ENCODE measurements around the gene PDE6H.
A peak's percentile ranks its signal among the peaks of the same experiment; 100 is the strongest.

The PDE6H gene

DNA sequence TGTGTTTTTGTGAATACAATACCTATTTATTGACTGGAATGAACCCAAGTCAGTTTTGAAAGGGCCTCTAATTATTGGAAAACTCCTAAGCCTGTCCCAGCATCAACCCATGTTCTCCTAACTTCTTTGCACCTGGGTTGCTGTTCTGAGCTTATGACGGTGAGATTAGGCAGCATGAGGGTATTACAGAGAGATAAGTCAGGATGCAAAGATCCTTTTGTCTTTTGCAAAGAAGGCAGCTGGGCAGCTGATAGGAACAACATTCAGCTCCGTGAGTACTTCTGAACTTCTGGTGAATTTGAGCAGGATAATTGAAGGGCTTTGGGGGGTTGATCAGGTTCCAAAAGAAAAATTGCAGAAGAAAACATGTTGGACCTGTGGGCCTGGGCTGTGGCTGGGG, at the start of gene PDE6H:
Gene PDE6H (plus strand): TSS at position 227 of the 400 bp plus-strand sequence. CDS start 4,971 bp downstream, outside the sequence.
- ATAC-seq (no peak), DNase-seq (ENCODE audit: low spot score in 2 of 2) (no peak)
- Mint-ChIP-seq H3K4me3 (no peak within 1 kb of the TSS), H3K36me3 (no peaks in the 10 kb centered on the region), H3K4me1 (peaks cover 9% of the 10 kb centered on the region), H3K27ac (no peak within 1 kb of the TSS), H3K9me3 (no peaks in the 10 kb centered on the region)

DNA sequence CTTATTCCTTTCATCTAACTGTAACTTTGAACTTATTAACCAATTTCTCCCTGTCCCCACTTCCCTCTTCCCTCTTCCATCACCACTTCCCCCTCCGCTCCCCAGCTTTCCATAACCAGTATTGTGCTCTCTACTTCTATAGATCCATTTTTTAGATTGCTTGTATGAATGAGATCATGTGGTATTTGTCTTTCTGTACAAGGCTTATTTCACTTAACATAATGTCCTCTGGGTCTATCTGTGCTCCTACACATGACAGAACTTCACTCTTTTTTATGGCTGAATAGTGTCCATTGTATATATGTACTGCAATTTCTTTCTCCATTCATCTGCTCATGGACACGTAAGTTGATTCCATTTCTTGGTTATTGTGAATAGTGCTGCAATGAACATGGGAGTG, 48.9 kb upstream of the PDE6H start:
- no peak overlapping the region for H3K27ac Mint-ChIP-seq
- peaks cover 3% of the 10 kb centered on the region for H3K9me3 Mint-ChIP-seq
- H3K4me1 Mint-ChIP-seq = peaks cover 18% of the 10 kb centered on the region
- ATAC-seq = no peak
- no peak for DNase-seq (ENCODE audit: low spot score in 2 of 2)
- H3K4me3 Mint-ChIP-seq = no peak overlapping the region
- H3K36me3 Mint-ChIP-seq = peaks cover 19% of the 10 kb centered on the region

DNA sequence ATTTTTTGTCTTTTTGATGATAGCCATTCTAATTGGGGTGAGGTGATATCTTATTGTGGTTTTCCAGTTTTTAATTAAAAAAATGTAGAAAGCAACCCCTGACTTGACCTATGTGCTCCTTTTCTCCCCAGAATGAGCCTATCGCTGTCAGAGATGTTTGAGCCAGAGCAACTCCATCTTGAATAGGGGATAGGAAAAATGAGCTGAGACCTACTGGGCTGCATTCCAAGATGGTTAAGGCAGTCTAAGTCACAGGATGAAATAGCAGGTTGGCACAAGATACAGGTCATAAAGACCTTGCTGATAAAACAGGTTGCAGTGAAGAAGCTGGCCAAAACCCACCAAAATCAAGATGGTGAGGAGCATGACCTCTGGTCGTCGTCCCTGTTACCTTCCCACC, 48.3 kb upstream of the PDE6H start:
- H3K4me1 Mint-ChIP-seq = peaks cover 18% of the 10 kb centered on the region
- ATAC-seq (no peak), DNase-seq (ENCODE audit: low spot score in 2 of 2) (no peak)
- peaks cover 3% of the 10 kb centered on the region for H3K9me3 Mint-ChIP-seq
- no peak overlapping the region for H3K27ac Mint-ChIP-seq
- H3K36me3 Mint-ChIP-seq = peaks cover 19% of the 10 kb centered on the region
- no peak overlapping the region for H3K4me3 Mint-ChIP-seq

DNA sequence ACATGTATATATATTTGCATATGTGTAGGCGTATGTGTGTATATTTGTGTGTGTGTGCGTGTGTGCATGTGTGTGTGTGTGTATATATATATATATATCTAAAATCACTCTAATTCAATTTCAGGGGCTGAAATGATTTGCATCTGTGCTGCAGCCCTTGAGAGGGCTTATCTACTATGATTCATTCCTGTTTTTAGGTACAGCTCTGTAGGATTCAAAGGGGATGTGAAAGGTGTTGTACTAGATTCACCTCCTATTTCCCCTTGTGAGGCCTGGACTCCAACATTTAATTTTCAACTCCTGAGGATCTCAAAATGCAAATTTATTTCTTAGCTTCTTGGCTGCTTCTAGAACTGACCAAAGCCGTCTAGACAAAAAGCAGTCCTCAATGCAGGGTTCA, 45.6 kb upstream of the PDE6H start:
- Mint-ChIP-seq H3K4me3 (no peak overlapping the region), H3K36me3 (peaks cover 28% of the 10 kb centered on the region), H3K9me3 (peaks cover 2% of the 10 kb centered on the region), H3K4me1 (no peaks in the 10 kb centered on the region), H3K27ac (no peak overlapping the region)
- no peak for ATAC-seq
- no peak for DNase-seq (ENCODE audit: low spot score in 2 of 2)

DNA sequence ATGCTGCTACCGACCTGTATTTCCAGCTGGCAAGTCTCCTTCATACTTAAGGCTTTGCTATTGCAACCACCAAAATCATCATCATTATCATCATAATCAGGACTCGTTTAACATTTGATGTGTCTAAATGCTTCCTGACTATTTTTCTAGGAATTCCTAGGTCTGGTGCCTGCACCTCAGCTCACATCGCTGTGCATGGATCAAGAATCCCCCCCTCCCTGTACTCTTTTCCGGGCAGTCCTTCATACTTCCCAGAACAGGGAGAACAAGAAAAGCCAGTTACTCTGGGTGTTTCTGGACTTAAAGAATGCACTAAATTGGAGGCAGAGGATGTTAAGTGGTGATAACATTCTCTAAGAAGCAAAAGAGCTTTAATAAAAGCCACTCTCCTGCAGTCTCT, 43.9 kb upstream of the PDE6H start:
- no peak for DNase-seq (ENCODE audit: low spot score in 2 of 2)

DNA sequence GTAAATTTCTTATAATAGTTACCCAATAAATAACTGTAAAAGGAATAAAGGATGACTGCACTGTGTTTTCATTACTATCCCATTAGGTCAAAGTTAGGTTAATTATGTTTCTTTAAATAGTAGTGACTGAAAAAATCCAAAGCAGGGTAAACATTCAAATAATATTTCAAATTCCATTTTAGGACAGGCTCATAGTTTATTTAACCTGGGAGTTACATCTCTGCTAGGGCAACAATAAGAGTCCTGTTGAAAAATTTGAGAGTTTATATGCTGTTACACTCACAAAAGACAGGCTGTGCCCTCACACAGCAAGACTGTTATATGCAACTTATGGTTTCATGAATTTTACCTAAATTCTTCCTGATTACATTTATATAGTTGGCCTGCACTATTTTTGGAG, 42.5 kb upstream of the PDE6H start:
- H3K9me3 Mint-ChIP-seq = no peaks in the 10 kb centered on the region
- H3K27ac Mint-ChIP-seq = no peak overlapping the region
- DNase-seq (ENCODE audit: low spot score in 2 of 2) = no peak
- ATAC-seq = no peak
- H3K36me3 Mint-ChIP-seq = peaks cover 39% of the 10 kb centered on the region
- H3K4me1 Mint-ChIP-seq = peaks cover 5% of the 10 kb centered on the region
- H3K4me3 Mint-ChIP-seq = no peak overlapping the region

More for the DNA sequence above, 43.9 kb upstream of the PDE6H start:
- ATAC-seq = no peak
- Mint-ChIP-seq H3K36me3 (peaks cover 34% of the 10 kb centered on the region), H3K9me3 (no peaks in the 10 kb centered on the region), H3K4me1 (peaks cover 5% of the 10 kb centered on the region), H3K27ac (no peak overlapping the region), H3K4me3 (no peak overlapping the region)

DNA sequence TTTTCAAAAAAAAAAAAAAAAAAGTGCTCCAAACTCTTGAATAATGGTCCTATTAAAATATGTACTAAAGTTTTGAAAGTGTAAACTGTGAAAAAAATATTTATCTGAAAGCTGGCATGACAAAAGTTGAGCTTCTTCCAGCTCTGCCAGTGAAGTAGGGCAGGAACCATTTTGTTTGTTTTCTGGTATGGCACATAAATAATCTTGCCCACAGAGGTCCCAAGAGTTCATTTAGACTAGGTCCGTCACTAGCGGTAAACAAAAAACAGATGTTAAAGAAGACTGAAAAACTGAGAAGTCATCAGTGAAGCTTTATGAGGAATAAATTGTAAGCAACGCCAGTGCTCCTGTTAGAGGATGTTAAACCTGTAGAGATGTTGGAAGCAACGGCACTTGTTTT, 41.5 kb upstream of the PDE6H start:
- Mint-ChIP-seq H3K27ac (no peak overlapping the region), H3K36me3 (peaks cover 42% of the 10 kb centered on the region), H3K9me3 (no peaks in the 10 kb centered on the region), H3K4me1 (peaks cover 5% of the 10 kb centered on the region), H3K4me3 (no peak overlapping the region)
- DNase-seq (ENCODE audit: low spot score in 2 of 2) (no peak), ATAC-seq (no peak)

DNA sequence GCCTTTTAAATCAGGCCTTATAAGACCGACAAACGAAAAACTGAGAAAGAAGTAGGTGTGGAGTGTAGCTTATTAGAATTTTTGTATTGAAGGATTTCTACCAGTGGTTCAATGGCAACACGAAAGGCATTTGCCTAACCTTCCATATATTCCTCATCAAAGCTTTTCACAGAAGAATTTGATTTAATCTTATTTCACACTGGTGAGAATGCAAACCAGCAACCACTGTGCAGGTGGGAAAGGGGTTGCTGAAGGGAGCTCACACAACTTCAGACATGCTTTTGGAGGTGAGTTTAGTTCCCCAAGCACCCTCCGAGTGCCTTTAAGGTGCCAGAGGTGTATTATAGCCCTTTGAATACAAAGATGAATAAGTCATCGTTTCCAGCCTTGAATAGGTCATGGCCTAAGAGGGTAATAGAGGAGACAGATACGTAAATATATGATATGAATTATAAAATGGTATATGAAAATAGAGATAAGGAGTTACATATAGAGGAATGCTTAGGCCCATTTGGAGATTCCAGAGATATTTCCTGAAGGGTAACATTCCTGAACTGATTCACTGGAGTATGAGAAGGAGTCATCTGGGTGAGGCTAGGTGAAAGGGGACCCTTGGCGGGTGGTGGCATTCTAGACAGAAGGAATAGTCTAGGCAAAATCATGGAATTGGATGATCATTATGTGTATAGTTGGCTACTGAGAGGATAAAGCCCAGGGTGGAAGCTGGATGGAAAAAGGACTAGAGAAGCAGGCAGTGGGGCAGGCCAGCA, 40.9 kb upstream of the PDE6H start:
- ATAC-seq (no peak), DNase-seq (ENCODE audit: low spot score in 2 of 2) (no peak)
- Mint-ChIP-seq H3K36me3 (peaks cover 47% of the 10 kb centered on the region), H3K4me1 (peaks cover 9% of the 10 kb centered on the region), H3K27ac (peak overlapping the region; percentile 3), H3K9me3 (no peaks in the 10 kb centered on the region), H3K4me3 (no peak overlapping the region)

DNA sequence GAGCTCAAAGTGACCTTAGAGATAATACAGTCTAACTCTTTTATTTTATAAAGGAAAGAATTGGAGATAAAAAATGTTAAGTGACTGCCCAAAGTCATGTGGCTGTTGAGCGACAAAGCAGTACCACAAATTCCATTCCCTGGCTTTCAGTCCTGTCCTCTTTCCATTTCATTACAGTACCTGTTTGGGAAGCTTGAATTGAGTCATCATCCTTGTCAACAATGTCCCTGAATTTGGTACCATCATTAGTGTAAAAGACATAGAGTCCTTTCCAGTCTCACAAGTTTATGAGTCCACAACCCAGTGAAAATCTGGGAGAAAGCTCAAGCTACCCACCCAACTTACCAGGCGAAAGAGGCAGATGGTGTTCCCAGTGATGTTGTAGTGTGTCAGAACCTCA, 38.3 kb upstream of the PDE6H start:
- Mint-ChIP-seq H3K4me1 (peaks cover 26% of the 10 kb centered on the region), H3K9me3 (no peaks in the 10 kb centered on the region), H3K36me3 (peaks cover 63% of the 10 kb centered on the region), H3K4me3 (no peak overlapping the region), H3K27ac (no peak overlapping the region)
- ATAC-seq (no peak), DNase-seq (ENCODE audit: low spot score in 2 of 2) (no peak)

DNA sequence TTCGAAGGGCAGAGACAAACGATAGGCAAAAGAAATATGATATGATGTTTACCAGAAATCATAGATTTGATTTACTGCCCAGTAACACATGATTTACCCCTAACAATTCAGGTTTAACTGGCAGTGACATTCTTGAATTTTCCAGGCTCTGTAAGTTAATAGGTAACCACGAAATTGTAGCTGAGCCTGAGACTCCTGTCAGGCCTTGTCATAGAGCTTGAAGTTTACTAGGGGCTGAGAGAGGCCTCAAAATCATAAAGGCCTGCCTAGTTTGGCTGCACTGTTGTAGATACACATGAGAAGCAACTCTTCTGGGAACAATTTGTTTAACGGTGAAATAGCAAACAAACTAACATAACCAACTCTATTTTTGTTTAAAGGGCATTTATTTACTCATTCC, 37.8 kb upstream of the PDE6H start:
- ATAC-seq = no peak
- Mint-ChIP-seq H3K36me3 (peaks cover 68% of the 10 kb centered on the region), H3K4me1 (peaks cover 30% of the 10 kb centered on the region), H3K4me3 (no peak overlapping the region), H3K9me3 (no peaks in the 10 kb centered on the region), H3K27ac (no peak overlapping the region)
- no peak for DNase-seq (ENCODE audit: low spot score in 2 of 2)

DNA sequence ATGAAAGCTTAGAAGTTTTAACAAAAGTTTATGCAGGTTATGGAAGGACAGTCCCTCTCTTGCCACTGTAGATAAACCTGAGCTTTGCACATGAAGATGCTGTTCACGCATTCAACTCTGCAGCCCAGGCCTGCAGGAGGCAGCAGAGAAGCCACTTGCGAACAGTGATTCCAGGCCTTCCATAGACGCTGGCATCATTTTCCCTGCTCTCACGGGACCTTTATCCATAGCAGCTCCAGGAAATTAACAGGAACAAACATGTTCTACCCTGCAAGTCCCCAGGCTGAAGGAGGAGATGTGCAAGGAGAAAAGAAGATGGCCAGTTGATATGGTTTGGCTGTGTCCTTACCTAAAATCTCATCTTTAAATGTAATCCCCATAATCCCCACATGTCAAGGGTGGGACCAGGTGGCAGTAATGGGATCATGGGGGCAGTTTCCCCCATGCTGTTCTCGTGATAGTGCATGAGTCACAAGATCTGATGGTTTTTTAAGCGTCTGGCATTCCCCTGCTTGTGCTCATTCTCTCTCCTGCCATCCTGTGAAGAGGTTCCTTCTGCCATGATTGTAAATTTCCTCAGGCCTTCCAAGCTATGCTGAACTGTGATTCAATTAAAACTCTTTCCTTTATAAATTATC, 36.5 kb upstream of the PDE6H start:
- Mint-ChIP-seq H3K9me3 (no peaks in the 10 kb centered on the region), H3K4me3 (no peak overlapping the region), H3K27ac (peak overlapping the region; percentile 52), H3K36me3 (peaks cover 69% of the 10 kb centered on the region), H3K4me1 (peaks cover 30% of the 10 kb centered on the region)
- no peak for DNase-seq (ENCODE audit: low spot score in 2 of 2)
- no peak for ATAC-seq

DNA sequence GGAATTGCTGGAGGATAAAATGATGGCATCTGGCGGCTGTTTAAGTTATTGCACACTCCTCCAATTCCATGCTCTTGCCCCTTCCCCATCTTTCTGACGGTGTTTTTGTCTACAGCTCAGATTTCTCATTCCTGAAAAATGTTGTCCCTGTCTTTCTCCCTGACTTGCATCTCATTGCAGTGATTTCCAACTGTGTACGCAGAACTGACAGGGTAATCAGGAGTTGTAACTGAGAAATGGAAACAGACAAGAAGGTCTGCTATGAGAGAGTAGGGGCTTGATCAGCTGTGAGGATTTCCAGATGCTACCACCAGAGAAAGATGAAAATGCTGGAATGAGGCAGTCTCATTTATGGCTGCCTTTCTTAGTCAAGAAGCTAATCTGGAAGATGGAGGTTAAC, 35.8 kb upstream of the PDE6H start:
- peak overlapping the region; percentile 76 for H3K27ac Mint-ChIP-seq
- H3K4me1 Mint-ChIP-seq = peaks cover 30% of the 10 kb centered on the region
- DNase-seq (ENCODE audit: low spot score in 2 of 2) (no peak), ATAC-seq (no peak)
- no peak overlapping the region for H3K4me3 Mint-ChIP-seq
- H3K36me3 Mint-ChIP-seq = peaks cover 75% of the 10 kb centered on the region
- H3K9me3 Mint-ChIP-seq = no peaks in the 10 kb centered on the region

DNA sequence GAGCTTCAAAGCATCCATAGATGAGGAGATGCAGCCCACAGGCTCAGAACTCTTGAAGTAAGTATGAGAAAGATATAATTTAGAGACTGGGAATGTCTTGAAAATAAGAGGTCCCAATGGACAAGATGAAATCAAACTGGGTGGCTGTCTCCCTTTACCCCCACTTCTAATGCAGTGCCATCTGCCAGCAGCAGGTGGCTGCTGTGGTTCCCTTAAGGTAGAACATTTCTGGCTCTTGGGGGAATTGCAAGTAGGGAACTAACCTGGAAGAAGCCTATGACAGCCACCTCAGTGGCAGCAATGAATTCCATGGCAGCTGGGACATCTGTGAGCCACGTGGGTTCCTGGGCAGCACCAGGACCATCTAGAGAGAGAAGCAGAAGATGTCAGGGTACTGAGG, 35.2 kb upstream of the PDE6H start:
- DNase-seq (ENCODE audit: low spot score in 2 of 2) (no peak), ATAC-seq (peak; percentile 65)
- peaks cover 30% of the 10 kb centered on the region for H3K4me1 Mint-ChIP-seq
- H3K9me3 Mint-ChIP-seq = no peaks in the 10 kb centered on the region
- peaks cover 76% of the 10 kb centered on the region for H3K36me3 Mint-ChIP-seq
- H3K4me3 Mint-ChIP-seq = no peak overlapping the region
- peak overlapping the region; percentile 76 for H3K27ac Mint-ChIP-seq

DNA sequence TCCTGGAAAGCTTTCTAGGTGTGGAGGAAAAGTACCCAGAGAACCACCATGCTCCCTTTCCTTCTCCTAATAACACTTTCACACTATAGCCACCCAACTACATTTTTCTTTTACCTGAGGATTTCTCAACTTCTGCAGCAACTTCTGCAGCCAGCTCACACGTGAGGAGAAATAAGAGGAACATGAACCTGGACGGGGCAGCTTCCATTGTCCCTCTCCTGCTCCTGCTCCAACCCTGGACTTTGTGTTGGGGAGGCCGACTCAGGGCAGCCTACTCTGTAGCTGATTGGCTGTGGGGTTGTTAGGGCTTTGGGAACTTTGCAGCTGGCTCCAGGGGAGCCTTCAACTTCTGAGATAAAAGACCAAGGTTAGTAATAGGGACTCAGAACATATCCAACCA, 34.5 kb upstream of the PDE6H start, which contains the start of gene ERP27:
Gene ERP27 (minus strand): TSS at position 237 of the 400 bp plus-strand sequence. CDS start 29 bp downstream, at position 208.
- DNase-seq (ENCODE audit: low spot score in 2 of 2) (no peak), ATAC-seq (no peak)
- Mint-ChIP-seq H3K9me3 (no peaks in the 10 kb centered on the region), H3K4me1 (peaks cover 25% of the 10 kb centered on the region), H3K36me3 (peaks cover 82% of the 10 kb centered on the region), H3K27ac (peak within 1 kb of the TSS; percentile 76), H3K4me3 (no peak within 1 kb of the TSS)

DNA sequence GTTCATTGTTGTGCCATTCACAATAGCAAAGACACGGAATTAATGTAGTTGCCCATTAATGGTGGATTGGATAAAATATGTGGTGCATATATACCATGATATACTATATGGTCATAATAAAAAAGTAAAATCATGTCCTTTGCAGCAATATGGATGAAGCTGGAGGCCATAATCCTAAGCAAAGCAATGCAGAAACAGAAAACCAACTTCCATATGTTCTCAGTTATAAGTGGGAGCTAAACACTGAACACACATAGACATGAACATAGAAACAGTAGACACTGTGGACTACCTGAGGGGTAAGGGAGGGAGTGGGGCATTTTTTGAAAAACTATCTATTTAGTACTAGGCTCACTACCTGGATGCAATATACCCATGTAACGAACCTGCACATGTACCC, 31.5 kb upstream of the PDE6H start:
- H3K36me3 Mint-ChIP-seq = peaks cover 97% of the 10 kb centered on the region
- H3K4me3 Mint-ChIP-seq = no peak overlapping the region
- no peak overlapping the region for H3K27ac Mint-ChIP-seq
- DNase-seq (ENCODE audit: low spot score in 2 of 2) (no peak), ATAC-seq (no peak)
- H3K9me3 Mint-ChIP-seq = no peaks in the 10 kb centered on the region
- peaks cover 31% of the 10 kb centered on the region for H3K4me1 Mint-ChIP-seq
